Epithelial cell of proximal tubule (primary cell): ENCODE data around the gene TEDC2. TPM values are rescaled to one million over a fixed set of nuclear protein-coding genes. Genes with fewer than 3 reads are reported as not detected.

Source experiments
- DNase-seq: peaks from one replicate; pipeline ENCODE4 v3.0.0-alpha.2; 2011; ENCODE audit warnings: low read depth
- H3K4me3 ChIP-seq: 2 replicates; pipeline ENCODE4 v1.5.1; 2011; ENCODE audit warnings: low read depth, mild to moderate bottlenecking, low read length
- CTCF ChIP-seq: conservative IDR thresholded peaks from 2 replicates; pipeline ENCODE4 v1.5.1; 2012; ENCODE audit warnings: low read depth, mild to moderate bottlenecking, low read length
- total RNA-seq: library from RNA; depleted of rRNA; stranded (reverse); fragments of >200 nt; gene quantifications from 2 replicates; pipeline ENCODE4 v1.2.3, GENCODE V29; 2015

TEDC2 gene
- total RNA-seq, 1 donor from 2014 or later: 26.0 TPM

DNA sequence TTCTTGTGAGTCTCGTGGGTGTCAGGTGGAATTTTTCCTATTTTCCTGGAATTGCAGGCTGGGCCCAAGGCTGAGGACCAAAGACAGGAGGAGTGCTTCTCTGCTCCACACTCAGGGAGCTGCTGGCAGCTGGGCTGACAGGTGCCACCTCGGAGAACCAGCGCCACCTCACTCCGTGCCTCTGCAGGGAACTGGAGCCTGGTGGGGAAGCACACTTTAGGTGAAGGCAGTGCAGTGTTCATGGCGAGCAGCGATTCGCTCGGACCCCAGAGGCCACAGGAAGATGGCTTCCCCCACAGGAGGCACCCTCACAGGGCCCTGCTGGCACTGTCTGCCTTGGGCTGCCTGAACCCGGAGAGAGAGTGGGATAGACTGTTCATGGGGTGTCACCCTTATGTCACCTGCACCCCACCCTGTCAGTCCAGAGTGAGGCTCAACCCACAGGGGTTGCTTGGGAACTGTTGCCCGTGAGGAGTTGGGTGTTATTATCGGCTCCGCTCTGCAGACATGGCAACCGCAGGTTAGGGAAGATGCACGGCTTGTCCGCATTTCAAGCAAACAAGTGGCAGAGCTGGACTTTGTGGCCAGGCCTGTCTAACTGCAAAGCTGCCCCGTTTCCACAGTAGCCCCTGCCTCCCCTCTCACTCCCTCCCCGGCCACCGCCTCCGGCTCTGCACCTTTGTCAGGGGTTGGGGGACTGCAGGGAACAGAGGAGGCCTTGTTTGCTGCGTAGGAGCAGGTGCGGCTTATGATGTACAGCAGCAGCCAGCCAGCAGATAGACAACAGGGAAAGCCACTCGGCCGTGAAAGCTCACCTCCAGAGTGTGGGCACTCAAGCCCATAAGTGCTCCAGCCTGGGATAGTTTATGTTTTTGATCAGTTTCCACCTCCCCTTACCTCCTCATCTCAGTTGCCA lies 30.5 kb downstream of the TEDC2 start:
- no peak for DNase-seq
- no peak overlapping the region for H3K4me3 ChIP-seq
- TF ChIP-seq CTCF: no peak

GRCh38 chr16:2492292-2492691 lies 32.4 kb downstream of the TEDC2 start:
- no peak for DNase-seq
- no peak overlapping the region for H3K4me3 ChIP-seq
- no peak for TF ChIP-seq CTCF

GRCh38 chr16:2493605-2494004 lies 33.7 kb downstream of the TEDC2 start:
- TF ChIP-seq CTCF: no peak
- DNase-seq: no peak

GRCh38 chr16:2494616-2495015 lies 34.7 kb downstream of the TEDC2 start:
- TF ChIP-seq CTCF: no peak
- no peak overlapping the region for H3K4me3 ChIP-seq
- no peak for DNase-seq

More at GRCh38 chr16:2493605-2494004, 33.7 kb downstream of the TEDC2 start:
- H3K4me3 ChIP-seq: no peak overlapping the region

GRCh38 chr16:2495041-2495440 lies 35.1 kb downstream of the TEDC2 start:
- TF ChIP-seq CTCF: no peak
- no peak overlapping the region for H3K4me3 ChIP-seq
- no peak for DNase-seq

- no peak for TF ChIP-seq CTCF
- DNase-seq: no peak
- no peak overlapping the region for H3K4me3 ChIP-seq
Measured at GRCh38 chr16:2496223-2497115, 36.6 kb downstream of the TEDC2 start.
